GM12801 (cell line): ENCODE data around the gene YJEFN3.

ENCODE experiments used
- TF ChIP-seq, protein P1 (sequence below): IDR thresholded peaks from one replicate; pipeline ENCODE4 v1.5.1; 2011; ENCODE audit warnings: control low read depth; ENCODE audit not compliant: insufficient read length; ENCODE audit errors: extremely low read depth

The YJEFN3 gene

DNA sequence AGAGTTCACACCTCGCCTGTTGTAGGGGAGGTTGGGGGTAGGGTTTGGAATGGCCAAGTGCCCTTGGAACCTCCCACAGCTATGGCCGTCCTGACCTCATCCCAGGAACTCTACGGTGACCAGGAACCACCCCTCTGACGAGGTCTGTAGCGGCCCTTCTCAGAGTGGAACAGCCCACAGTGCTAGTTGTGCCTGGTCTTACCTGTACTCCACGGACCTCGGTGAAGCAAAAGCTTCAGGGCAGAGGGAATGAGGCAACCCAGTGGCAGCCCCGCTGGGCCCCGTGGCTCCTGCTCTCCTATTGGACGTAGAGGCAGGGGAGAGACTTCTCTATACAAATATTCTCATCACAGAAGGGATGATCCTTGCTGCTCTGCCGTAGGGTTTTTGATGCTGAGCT, 20.5 kb upstream of the YJEFN3 start:
- TF ChIP-seq, protein P1, sequence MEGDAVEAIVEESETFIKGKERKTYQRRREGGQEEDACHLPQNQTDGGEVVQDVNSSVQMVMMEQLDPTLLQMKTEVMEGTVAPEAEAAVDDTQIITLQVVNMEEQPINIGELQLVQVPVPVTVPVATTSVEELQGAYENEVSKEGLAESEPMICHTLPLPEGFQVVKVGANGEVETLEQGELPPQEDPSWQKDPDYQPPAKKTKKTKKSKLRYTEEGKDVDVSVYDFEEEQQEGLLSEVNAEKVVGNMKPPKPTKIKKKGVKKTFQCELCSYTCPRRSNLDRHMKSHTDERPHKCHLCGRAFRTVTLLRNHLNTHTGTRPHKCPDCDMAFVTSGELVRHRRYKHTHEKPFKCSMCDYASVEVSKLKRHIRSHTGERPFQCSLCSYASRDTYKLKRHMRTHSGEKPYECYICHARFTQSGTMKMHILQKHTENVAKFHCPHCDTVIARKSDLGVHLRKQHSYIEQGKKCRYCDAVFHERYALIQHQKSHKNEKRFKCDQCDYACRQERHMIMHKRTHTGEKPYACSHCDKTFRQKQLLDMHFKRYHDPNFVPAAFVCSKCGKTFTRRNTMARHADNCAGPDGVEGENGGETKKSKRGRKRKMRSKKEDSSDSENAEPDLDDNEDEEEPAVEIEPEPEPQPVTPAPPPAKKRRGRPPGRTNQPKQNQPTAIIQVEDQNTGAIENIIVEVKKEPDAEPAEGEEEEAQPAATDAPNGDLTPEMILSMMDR, result no peak

DNA sequence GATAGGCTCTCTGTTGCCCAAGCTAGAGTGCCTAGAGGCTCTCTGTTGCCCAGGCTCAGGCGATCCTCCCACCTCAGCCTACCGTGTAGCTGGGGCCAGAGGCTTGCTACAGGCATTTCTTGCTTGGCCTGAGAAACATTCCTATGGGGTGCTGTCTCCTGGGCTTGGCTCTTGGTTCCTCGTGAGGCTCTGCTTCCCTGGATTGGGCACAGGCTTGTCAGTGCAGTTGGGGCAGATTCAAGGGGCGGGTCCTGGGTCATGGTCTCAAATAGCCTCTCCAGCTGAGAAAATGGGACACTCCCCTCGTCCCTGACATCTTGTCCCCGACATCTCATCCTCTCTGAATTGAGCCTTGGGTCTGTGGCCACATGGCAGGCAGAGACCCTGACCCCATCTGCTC, 18.3 kb upstream of the YJEFN3 start:
- TF ChIP-seq, protein P1, result no peak

DNA sequence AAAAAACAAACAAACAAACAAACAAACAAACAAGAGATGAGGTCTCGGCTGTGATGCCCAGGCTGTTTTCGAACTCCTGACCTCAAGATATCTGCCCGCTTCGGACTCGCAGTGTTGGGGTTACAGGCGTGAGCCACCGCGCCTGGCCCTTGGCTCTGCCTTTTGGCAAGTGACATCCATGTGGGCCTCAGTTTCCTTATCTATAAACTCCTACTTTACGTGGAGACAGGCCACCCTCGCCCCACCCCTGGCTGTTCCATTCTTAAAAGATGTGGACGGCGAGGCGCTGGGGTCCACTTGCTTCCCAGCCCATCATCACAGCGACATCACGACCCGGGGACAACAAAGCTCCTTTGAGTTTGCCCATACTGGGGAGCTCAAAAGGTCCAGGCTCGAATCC, 15.0 kb upstream of the YJEFN3 start:
- TF ChIP-seq, protein P1, result no peak

DNA sequence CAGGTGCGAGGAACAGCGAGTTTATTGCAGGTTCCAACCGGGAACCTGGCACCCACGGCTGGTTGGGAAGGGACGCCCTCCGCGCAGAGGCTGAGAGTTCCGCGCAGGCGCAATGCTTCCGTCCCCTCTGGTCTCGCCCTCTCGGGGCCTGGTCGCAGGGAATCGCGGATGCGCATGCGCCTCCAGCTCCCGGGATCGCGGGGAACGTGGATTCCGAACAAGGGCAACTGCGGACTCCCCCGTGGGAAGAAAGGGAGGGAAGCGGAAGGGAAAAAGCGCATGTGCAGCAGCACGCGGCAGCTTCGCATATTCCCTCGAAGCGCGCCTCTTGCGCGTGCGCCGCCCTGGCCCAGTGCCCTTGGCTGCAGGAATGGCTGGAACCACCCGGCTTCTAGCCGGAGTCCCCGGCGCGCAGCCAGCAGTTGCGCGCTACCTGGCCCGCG, 14.5 kb upstream of the YJEFN3 start:
- TF ChIP-seq, protein P1, result no peak

DNA sequence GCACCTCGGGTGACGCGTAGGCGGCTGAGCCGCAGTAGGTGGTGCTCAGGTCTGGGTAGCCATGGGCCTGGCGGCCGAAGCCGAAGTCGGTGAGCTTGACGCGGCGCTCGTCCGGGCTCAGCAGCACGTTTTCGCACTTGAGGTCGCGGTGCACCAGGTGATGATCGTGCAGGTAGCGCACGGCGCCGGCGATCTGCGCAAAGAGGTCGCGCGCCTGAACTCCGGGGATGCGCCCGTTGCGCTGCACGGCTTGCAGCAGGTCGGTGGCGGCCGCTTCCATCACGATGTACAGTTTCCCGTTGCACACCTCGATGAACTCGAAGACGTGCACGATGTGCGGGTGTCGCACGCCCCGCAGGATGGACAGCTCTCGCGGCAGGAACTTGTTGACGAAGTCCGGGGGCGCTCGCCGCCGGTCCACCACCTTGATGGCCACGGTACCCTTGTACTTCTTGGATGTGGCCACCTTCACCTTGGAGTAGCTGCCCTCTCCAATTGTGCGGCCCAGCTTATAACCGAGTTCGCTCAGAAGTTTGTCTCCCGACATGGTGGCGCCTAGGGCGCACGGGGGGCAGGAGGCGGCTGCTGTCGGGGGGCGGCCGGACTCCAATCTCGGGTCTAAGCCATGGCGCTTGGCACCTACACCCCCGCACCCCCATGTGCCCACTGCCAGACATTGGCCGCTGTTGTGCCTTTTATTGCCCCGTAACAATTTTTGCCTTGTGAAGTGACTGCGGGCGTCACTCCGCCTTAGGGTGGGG, 13.7 kb upstream of the YJEFN3 start, which contains the start of gene TSSK6:
Gene TSSK6 (minus strand): TSS at position 668 of the 761 bp plus-strand sequence. CDS start 121 bp downstream, at position 547.
- TF ChIP-seq, protein P1, result no peak

DNA sequence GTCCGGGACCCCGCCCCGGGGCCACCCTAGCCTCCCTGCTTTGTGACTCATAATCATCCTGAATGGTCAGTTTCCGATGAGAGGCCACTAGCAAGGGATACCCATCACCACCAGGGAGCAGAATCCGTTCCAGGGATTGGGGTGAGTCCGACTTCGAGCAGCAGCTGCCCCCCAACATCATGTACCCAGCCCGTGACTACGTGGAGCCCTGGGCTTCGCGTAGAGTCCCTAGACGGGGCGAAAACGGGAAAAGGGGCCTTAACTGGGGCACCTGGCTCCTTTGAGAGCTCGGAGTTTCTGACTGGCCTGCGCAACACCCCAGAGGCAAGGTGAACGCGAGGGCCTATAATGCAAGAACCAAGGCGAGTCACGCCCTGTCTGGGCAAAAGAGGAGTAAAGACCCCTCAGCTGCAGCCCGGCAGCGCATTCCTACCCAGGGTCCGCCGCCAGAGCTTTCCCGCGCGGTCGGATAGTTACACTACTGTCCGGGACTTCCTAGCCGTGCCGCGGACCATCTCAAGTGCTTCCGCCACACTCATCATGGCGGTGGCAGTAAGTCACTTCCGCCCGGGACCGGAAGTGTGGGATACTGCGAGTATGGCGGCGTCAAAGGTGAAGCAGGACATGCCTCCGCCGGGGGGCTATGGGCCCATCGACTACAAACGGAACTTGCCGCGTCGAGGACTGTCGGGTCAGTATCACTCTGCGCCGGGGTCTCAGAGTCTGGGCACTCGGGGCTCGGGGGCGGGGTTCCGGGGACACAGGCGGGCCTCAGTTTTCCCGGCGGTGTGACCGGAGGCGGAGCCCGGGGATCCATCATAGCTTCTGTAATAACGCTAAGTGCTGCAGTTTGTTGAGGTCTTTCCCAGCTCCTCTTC, 12.8 kb upstream of the YJEFN3 start, which contains the start of gene NDUFA13:
Gene NDUFA13 (plus strand): TSS at position 584 of the 878 bp plus-strand sequence. CDS start 14 bp downstream, at position 598.
- TF ChIP-seq, protein P1, result no peak

DNA sequence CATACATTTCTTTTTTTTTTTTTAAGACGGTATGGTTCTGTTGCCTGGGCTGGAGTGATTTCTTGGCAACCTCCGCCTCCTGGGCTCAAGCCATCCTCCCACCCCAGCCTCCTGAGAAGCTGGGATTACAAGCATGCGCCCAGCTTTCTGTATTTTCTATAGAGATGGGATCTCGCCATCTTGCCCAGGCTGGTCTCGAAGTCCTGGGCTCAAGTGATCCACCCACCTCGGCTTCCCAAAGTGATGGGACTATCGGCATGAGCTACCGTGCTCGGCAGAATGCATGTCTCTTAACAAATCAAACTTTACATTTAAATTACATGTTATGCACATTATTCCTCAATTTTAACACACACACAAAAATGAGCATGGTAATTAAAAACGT, 11.5 kb upstream of the YJEFN3 start:
- TF ChIP-seq, protein P1, result no peak
